ENCODE data around the gene CDH20. TPM values are rescaled to one million over a fixed set of nuclear protein-coding genes. Genes with fewer than 3 reads are reported as not detected.

Gene CDH20
- total and polyA plus RNA-seq, 2 experiments from 2014 or later, result not detected

GRCh38 chr18:61546590-61546989 is 213.4 kb downstream of the CDH20 start:
- H3K27me3 ChIP-seq, result no peaks in the 10 kb centered on the region
- peaks cover 25% of the 10 kb centered on the region for H3K4me1 ChIP-seq (ENCODE audit: low read depth)
- no peak for TF ChIP-seq CTCF (IDR thresholded peaks at IDR 0.05; ENCODE audit: low read depth, low read length)
- no peaks in the 10 kb centered on the region for H3K36me3 ChIP-seq
- H3K4me3 ChIP-seq, result no peak overlapping the region
- H3K27ac ChIP-seq, result no peak overlapping the region
- DNase-seq (ENCODE audit: low read depth in 1 of 2, low spot score in 1 of 2), result peak in 1 of 2 donors; percentile 63
- H3K9me3 ChIP-seq (ENCODE audit: low read depth), result no peaks in the 10 kb centered on the region

GRCh38 chr18:61549416-61549815 is 216.2 kb downstream of the CDH20 start:
- Histone ChIP-seq H3K9me3 (ENCODE audit: low read depth) (no peaks in the 10 kb centered on the region), H3K4me3 (no peak overlapping the region), H3K27me3 (no peaks in the 10 kb centered on the region), H3K27ac (no peak overlapping the region), H3K36me3 (no peaks in the 10 kb centered on the region), H3K4me1 (ENCODE audit: low read depth) (peaks cover 26% of the 10 kb centered on the region)
- no peak for TF ChIP-seq CTCF (IDR thresholded peaks at IDR 0.05; ENCODE audit: low read depth, low read length)
- no peak for DNase-seq (ENCODE audit: low read depth in 1 of 2, low spot score in 1 of 2)

GRCh38 chr18:61549889-61550288 is 216.7 kb downstream of the CDH20 start:
- no peak for TF ChIP-seq CTCF (IDR thresholded peaks at IDR 0.05; ENCODE audit: low read depth, low read length)
- no peak overlapping the region for H3K4me3 ChIP-seq
- H3K4me1 ChIP-seq (ENCODE audit: low read depth), result peaks cover 24% of the 10 kb centered on the region
- H3K27ac ChIP-seq, result no peak overlapping the region
- no peaks in the 10 kb centered on the region for H3K36me3 ChIP-seq
- H3K27me3 ChIP-seq, result no peaks in the 10 kb centered on the region
- no peaks in the 10 kb centered on the region for H3K9me3 ChIP-seq (ENCODE audit: low read depth)
- no peak for DNase-seq (ENCODE audit: low read depth in 1 of 2, low spot score in 1 of 2)

- Histone ChIP-seq H3K4me1 (ENCODE audit: low read depth) (peaks cover 24% of the 10 kb centered on the region), H3K36me3 (no peaks in the 10 kb centered on the region), H3K27me3 (no peaks in the 10 kb centered on the region), H3K27ac (peak overlapping the region; percentile 62), H3K4me3 (no peak overlapping the region), H3K9me3 (ENCODE audit: low read depth) (no peaks in the 10 kb centered on the region)
- peak; percentile 85 to 89 for DNase-seq (ENCODE audit: low read depth in 1 of 2, low spot score in 1 of 2)
- TF ChIP-seq CTCF (IDR thresholded peaks at IDR 0.05; ENCODE audit: low read depth, low read length), result peak; percentile 95
Measured at GRCh38 chr18:61551586-61551985, 218.4 kb downstream of the CDH20 start.

- TF ChIP-seq CTCF (IDR thresholded peaks at IDR 0.05; ENCODE audit: low read depth, low read length), result no peak
- Histone ChIP-seq H3K4me3 (no peak overlapping the region), H3K27me3 (no peaks in the 10 kb centered on the region), H3K4me1 (ENCODE audit: low read depth) (peaks cover 24% of the 10 kb centered on the region), H3K9me3 (ENCODE audit: low read depth) (no peaks in the 10 kb centered on the region), H3K27ac (peak overlapping the region; percentile 62), H3K36me3 (no peaks in the 10 kb centered on the region)
- no peak for DNase-seq (ENCODE audit: low read depth in 1 of 2, low spot score in 1 of 2)
Measured at GRCh38 chr18:61553045-61553659, 219.9 kb downstream of the CDH20 start.

All from cardiac muscle cell (in vitro differentiated cells and primary cell).